Raji (cell line): Measurements from ENCODE around the gene ERO1A.

Source experiments
- POLR2A ChIP-seq: IDR thresholded peaks from 2 replicates; pipeline ENCODE4 v1.6.1; 2011; ENCODE audit warnings: low read depth, low read length, control low read depth; ENCODE audit not compliant: insufficient read depth

ERO1A gene

DNA sequence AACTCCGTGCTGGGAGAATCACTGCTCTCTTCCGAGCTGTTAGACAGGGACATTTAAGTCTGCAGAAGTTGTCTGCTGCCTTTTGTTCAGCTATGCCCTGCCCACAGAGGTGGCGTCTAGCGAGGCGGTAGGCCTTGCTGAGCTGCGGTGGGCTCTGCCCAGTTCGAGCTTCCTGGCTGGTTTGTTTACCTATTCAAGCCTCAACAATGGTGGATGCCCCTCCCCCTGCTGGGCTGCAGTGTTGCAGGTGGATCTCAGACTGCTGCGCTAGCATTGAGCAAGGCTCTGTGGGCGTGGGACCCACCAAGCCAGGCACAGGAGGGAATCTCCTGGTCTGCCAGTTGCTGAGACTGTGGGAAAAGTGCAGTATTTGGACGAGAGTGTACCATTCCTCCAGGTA, 99.0 kb downstream of the ERO1A start:
- no peak for TF ChIP-seq POLR2A

DNA sequence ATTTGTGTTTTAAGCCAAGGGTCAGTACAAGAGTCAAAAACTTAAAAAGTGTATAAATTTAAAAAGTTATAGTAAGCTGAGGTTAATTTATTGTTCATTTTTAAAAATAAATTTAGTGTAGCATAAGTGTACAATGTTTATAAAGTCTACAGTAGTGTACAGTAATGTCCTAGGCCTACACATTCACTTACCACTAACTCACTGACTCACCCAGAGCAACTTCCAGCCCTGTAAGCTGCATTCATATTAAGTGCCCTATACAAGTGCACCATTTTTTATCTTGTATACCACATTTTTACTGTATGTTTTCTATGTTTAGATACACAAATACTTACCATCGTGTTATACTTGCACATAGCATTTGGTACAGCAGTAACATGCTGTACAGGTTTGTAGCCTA, 105.0 kb downstream of the ERO1A start:
- no peak for TF ChIP-seq POLR2A
